Stimulated activated CD4-positive, alpha-beta T cell treated with anti-CD3 and anti-CD28 coated beads, Interleukin-15, amount 100 ng/mL, for 24 hours (primary cell): ENCODE measurements around the gene GNB1L.

Source experiments
- DNase-seq: peaks from one replicate; pipeline ENCODE4 v3.0.0-alpha.2; 2020

Gene GNB1L

DNA sequence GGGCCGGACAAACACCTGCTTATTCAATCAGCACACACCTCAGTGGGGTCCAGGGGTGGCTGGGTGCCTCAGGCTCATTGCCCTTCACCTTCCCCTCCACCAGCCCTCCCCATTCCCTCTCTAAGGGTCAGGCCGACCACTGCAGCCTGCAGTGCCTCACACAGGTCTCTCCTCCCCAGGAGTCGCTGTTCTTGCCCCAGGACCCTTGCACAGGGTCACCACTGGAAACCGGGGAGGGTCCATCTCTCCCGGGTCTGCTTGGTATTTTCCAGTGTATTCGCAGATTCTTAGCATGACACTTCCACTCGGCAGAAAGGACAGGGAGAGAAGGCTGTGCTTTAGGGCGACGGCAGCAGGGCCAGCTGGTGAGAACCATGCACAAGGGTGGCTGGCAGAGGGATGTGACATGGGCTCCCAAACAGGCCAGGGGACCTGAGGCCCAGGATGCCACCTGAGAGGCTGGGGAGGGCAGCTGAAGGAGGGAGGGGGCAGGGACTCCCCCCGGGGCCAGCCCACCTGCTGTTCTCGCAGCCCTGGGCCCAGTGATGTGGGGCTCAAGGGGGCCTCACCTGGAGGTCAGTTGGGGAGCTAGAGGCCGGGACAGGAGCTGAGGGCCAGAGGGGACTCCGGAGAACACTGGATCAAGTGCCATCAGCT is 110.2 kb downstream of the GNB1L start:
- DNase-seq = no peak

- DNase-seq = no peak
These were observed 111.0 kb downstream of the GNB1L start for GRCh38 chr22:19743651-19744050.

DNA sequence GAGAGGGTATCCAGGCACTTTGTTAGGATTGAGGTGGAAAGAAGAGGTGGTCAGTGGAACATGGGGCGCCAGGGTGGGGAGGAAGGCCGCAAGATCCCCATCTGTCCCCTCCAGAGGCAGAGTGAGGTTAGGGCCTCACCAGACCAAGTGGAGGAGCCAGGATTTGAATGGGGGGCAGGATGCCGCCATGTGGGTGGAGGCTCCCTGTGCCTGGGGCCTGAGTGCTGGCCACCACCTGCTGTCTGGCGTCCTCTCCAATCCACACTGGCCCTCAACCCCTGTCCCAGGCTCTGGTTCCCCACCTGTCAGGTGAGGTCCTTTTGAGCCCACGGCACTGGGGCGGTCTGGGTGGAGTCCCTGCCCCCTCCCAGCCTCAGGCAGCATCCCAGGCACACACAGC is 111.6 kb downstream of the GNB1L start:
- DNase-seq = no peak

GRCh38 chr22:19742160-19743066 is 112.3 kb downstream of the GNB1L start:
- DNase-seq = no peak

- no peak for DNase-seq
These were observed 113.6 kb downstream of the GNB1L start for GRCh38 chr22:19741053-19741452.

- no peak for DNase-seq
These were observed 114.1 kb downstream of the GNB1L start for GRCh38 chr22:19740586-19740985.

- no peak for DNase-seq
These were observed 114.7 kb downstream of the GNB1L start for GRCh38 chr22:19739911-19740449.

- no peak for DNase-seq
These were observed 115.2 kb downstream of the GNB1L start for GRCh38 chr22:19739448-19739895.

DNA sequence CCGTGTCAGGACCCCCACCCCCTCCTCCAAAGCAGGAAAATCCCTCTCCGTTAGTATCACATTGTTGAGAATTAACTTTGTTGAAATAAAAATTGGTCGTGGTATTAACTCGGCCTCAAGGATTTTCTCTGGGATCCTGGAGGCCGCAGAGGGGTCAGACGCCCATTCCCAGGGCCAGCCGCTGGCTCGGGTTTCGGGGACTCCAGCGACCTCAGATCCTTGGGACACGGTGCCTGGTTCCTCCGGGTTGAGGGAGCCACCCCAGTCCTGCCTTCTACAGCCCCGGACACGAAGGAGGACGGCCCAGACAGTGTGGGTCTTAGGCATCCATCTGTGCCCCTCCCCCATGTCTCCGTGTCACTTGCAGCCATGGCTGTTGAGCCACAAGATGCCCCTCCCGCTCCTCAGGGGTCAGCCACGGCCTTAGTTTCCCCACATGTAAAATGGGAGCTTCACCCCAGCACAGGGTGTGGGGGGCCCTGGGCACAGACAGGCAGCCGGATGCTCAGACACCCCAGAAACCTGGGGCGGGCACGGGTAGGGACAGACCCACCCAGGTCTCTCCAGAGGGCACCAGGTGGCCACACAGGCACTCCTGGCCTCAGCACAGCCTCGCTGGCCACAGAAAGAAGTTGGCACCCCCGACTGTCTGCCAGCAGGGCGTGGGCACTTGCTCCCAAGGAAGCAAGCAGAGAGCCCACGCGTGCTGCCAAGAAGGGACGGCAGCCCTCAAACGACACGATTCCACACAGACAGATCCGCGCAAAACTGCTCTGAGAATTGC is 115.8 kb downstream of the GNB1L start:
- DNase-seq = no peak

DNA sequence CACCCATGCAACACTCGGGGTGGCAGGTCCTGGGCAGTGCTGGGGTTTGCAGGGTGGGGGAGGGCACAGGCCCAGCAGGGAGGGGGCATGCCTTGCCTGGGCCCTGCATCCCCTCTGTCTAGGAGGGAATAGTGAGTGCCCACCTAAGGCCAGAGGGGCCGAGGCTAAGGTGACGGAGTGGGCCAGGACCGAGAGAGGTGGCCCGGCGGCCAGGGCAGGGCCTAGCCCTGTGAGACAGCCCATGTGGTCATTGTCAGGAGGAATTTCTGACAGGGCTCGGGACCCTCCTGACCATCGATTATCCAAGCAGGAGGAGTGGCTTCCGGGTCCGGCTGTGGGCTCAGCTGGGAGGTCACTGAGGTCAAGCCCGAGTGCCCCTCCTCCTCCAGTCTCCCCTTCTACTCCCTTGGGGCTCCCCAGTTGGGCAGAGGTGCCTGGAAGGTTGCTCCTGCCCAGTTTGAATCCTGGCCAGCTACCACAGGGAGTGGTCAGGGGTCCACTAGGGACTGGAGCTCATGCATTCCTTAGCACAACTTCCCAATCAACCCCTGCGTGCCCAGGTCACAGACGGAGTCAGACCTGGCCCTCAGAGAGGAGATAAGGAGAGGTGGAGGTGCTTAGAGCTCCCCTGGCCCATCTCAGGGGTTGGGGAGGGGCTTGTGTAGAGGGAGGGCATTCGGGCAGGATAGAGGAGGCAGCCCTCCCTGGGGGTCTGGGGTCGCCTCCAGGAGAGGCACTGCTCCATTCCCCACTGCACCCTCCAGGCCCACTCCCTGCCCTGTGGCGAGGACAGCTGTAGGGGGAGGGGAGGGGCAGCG is 116.6 kb downstream of the GNB1L start:
- no peak for DNase-seq

DNA sequence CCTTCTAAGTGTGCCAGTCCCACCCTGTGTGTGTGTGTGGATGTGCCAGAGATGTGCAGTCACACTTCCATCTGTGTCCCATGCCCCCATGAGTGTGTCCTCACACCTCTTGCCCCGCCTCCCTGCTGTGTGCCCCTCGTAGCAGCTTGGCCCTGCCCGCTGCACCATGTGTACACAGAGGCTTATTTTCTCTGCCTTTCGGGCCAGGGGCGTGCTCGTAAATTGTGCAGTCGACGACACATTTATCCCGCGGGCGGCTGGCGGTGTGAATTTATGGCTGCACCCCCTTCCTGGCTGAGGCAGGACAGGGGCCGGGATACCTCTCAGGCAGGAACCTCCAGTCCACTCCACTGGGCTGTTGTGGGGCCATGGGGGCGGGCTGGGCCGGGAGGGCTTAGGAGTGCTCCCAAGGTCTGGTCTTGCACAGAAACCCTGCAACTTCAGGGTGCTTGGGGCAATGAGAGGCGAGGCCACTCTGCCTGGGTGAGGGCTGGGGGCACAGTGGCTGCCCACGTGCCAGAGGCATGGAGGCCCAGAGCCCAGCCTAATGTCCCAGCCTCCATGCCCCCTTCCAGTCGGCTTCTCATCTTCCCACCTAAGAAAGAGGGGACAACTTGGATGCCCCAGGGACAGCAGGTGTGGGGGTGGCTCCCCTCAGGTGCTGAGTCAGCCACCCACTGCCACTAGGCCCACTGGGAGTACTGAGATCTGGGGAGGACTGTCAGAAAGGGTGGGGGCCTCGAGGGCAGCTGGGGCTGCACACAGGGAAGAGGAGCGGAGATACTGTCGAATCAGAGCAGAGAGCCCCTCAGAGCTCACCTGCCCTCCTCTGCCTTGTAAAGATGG is 118.8 kb downstream of the GNB1L start:
- DNase-seq = no peak

DNA sequence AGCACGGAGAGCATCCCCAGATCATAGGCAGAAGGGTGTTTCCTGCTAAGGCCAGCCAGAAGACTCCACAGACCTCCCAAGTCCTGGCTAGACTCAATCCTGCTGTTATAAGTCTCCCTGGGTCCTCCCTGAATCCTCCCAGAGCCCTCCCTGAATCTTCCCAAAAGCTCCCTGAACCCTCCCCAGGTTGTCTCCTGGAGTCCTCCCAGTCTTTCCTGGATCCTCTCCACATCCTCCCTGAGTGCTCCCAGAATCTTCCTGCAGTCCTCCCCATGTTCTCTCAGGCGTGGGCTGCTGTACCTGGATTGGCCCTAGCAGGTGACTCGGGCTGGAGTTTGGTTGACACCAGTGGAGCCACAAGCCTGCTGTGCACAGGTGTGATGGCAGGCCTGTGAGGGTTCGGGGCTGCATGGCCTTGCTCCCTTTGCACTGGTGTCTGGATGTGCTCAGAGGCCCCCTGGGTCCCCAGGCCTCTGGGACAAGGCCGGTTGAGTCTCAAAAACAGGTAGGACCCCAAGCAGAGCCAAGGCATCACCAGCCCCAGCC is 119.8 kb downstream of the GNB1L start:
- no peak for DNase-seq

DNA sequence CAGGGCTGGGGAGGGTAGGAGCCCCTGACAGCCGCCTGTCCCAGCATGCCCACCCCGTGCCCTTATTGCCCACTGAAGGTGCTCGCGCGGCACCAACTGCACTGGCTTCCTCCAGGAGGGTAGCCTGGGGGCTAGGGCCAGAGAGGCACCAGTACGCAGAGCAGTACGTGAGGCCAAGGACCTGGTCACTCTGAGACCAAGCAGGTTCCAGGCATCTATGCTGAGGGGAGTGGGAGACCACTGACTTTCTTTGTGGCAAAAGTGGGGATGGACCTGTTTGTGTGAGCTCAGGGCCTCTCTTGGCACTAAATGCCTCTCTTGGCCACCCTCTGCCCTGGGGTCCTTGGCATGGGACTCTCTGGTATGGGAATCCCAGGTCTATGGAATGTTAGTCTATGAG is 120.5 kb downstream of the GNB1L start:
- DNase-seq = no peak

DNA sequence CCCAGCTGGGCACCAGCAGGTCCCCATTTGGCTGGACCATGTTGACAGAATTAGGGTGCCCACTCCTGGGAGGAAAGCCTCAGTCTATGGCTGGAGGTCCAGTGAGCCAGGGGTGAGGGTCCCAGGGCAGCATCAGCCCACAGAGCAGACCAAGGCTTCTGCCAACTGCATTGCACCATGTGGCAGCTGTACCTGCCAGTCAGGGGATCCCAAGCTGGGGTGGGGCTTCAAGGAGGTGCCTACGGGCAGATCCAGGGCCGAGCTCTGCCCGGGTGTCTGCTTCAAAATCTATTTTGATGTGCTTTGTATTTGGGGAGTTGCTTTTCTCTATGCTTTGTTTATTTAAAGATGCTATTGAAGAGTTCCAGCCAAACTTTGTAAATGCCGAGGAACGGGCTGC is 120.9 kb downstream of the GNB1L start:
- DNase-seq = no peak
